ENCODE results near the gene ANAPC15.

- TF ChIP-seq, protein P1, sequence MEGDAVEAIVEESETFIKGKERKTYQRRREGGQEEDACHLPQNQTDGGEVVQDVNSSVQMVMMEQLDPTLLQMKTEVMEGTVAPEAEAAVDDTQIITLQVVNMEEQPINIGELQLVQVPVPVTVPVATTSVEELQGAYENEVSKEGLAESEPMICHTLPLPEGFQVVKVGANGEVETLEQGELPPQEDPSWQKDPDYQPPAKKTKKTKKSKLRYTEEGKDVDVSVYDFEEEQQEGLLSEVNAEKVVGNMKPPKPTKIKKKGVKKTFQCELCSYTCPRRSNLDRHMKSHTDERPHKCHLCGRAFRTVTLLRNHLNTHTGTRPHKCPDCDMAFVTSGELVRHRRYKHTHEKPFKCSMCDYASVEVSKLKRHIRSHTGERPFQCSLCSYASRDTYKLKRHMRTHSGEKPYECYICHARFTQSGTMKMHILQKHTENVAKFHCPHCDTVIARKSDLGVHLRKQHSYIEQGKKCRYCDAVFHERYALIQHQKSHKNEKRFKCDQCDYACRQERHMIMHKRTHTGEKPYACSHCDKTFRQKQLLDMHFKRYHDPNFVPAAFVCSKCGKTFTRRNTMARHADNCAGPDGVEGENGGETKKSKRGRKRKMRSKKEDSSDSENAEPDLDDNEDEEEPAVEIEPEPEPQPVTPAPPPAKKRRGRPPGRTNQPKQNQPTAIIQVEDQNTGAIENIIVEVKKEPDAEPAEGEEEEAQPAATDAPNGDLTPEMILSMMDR (CRISPR knock-in tag; IDR thresholded peaks at IDR 0.05) = no peak
- TF ChIP-seq ZZZ3 (CRISPR knock-in tag; IDR thresholded peaks at IDR 0.05; ENCODE audit: borderline replicate concordance) (no peak), ZNF891 (CRISPR knock-in tag; IDR thresholded peaks at IDR 0.05) (no peak), ZNF143 (CRISPR knock-in tag; IDR thresholded peaks at IDR 0.05) (no peak), ZNF572 (CRISPR knock-in tag; IDR thresholded peaks at IDR 0.05) (no peak)
- TF ChIP-seq, protein P2, sequence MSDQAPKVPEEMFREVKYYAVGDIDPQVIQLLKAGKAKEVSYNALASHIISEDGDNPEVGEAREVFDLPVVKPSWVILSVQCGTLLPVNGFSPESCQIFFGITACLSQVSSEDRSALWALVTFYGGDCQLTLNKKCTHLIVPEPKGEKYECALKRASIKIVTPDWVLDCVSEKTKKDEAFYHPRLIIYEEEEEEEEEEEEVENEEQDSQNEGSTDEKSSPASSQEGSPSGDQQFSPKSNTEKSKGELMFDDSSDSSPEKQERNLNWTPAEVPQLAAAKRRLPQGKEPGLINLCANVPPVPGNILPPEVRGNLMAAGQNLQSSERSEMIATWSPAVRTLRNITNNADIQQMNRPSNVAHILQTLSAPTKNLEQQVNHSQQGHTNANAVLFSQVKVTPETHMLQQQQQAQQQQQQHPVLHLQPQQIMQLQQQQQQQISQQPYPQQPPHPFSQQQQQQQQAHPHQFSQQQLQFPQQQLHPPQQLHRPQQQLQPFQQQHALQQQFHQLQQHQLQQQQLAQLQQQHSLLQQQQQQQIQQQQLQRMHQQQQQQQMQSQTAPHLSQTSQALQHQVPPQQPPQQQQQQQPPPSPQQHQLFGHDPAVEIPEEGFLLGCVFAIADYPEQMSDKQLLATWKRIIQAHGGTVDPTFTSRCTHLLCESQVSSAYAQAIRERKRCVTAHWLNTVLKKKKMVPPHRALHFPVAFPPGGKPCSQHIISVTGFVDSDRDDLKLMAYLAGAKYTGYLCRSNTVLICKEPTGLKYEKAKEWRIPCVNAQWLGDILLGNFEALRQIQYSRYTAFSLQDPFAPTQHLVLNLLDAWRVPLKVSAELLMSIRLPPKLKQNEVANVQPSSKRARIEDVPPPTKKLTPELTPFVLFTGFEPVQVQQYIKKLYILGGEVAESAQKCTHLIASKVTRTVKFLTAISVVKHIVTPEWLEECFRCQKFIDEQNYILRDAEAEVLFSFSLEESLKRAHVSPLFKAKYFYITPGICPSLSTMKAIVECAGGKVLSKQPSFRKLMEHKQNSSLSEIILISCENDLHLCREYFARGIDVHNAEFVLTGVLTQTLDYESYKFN (CRISPR knock-in tag; conservative IDR thresholded peaks at IDR 0.05) = no peak
Measured at GRCh38 chr11:72160319-72160718, 47.8 kb upstream of the ANAPC15 start.
